NCI-H2029 treated with DMSO at 0.1 percent for 48 hours (cell line): ENCODE measurements around the gene CRTC1.

Experiments
- DNase-seq: peaks from one replicate; lab custom pipeline; 2025; lab: John Stamatoyannopoulos, UW

Gene CRTC1

GRCh38 chr19:18770663-18771327, 87.3 kb downstream of the CRTC1 start:
- no peak for DNase-seq

- DNase-seq = no peak
These were observed 88.1 kb downstream of the CRTC1 start for GRCh38 chr19:18771328-18772242.

GRCh38 chr19:18772620-18773587, 89.4 kb downstream of the CRTC1 start:
- peak; percentile 42 for DNase-seq

- no peak for DNase-seq
These were observed 90.2 kb downstream of the CRTC1 start for GRCh38 chr19:18773682-18774081.

GRCh38 chr19:18774107-18774506, 90.6 kb downstream of the CRTC1 start:
- no peak for DNase-seq

GRCh38 chr19:18774782-18775444, 91.4 kb downstream of the CRTC1 start:
- DNase-seq = no peak

- DNase-seq = no peak
These were observed 92.3 kb downstream of the CRTC1 start for GRCh38 chr19:18775586-18776287.

- DNase-seq = no peak
These were observed 92.8 kb downstream of the CRTC1 start for GRCh38 chr19:18776288-18776594.

- no peak for DNase-seq
These were observed 93.3 kb downstream of the CRTC1 start for GRCh38 chr19:18776736-18777135.

GRCh38 chr19:18777301-18778075, 94.0 kb downstream of the CRTC1 start:
- DNase-seq = no peak

GRCh38 chr19:18778076-18778389, 94.6 kb downstream of the CRTC1 start:
- DNase-seq = no peak

- no peak for DNase-seq
These were observed 95.5 kb downstream of the CRTC1 start for GRCh38 chr19:18778826-18779495.

GRCh38 chr19:18780081-18780480, 96.6 kb downstream of the CRTC1 start:
- DNase-seq = no peak

GRCh38 chr19:18780631-18781030, 97.2 kb downstream of the CRTC1 start:
- DNase-seq = no peak

- DNase-seq = no peak
These were observed 97.6 kb downstream of the CRTC1 start for GRCh38 chr19:18781047-18781600.

- no peak for DNase-seq
These were observed 98.5 kb downstream of the CRTC1 start for GRCh38 chr19:18781885-18782527.

GRCh38 chr19:18782559-18783225, 99.2 kb downstream of the CRTC1 start:
- no peak for DNase-seq

GRCh38 chr19:18783958-18784785, 100.7 kb downstream of the CRTC1 start:
- no peak for DNase-seq
